Measurements from ENCODE around the gene KHDC4.

The KHDC4 gene

GRCh38 chr1:155877945-155878344, 56.3 kb downstream of the KHDC4 start:
- in situ Hi-C loops (cut with HindIII; ENCODE audit: low sequenced_read_pairs) = no loop called here

DNA sequence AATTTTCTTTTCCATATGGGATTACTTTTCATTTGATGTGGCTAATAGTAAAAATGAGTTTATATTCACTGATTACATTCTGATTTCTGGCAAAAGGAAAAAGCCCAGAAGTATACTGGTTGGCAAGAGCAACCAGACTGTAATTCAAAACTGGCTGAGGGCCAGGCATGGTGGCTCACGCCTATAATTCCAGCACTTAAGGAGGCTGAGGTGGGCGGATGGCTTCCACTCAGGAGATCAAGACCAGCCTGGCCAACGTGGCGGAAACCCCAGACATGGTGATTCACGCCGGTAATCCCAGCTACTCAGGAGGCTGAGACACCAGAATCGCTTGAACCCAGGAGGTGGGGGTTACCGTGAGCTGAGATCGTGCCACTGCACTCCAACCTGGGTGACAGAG, 60.4 kb downstream of the KHDC4 start:
- in situ Hi-C loops (cut with HindIII; ENCODE audit: low sequenced_read_pairs) = no loop called here

DNA sequence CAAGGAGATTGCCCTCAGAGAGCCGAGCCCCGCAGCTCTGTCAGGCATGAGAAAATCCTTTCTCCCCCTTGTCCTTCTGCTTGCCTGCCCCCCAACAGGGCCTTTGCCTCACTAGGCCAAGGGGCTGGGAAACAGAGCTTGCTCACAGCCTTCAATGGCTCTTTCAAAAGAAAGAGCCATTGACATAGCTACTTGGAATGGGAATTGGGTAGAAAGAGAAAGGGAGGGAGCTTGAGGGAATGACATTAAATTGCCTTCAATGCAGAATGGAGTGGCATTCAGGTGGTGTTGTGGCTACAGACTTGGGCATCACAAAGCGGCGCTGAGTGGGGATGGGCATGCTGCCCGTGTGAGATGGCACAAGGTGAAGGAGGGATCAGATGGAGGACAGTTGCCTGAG, 61.7 kb downstream of the KHDC4 start:
- in situ Hi-C loops (cut with HindIII; ENCODE audit: low sequenced_read_pairs) = no loop called here

DNA sequence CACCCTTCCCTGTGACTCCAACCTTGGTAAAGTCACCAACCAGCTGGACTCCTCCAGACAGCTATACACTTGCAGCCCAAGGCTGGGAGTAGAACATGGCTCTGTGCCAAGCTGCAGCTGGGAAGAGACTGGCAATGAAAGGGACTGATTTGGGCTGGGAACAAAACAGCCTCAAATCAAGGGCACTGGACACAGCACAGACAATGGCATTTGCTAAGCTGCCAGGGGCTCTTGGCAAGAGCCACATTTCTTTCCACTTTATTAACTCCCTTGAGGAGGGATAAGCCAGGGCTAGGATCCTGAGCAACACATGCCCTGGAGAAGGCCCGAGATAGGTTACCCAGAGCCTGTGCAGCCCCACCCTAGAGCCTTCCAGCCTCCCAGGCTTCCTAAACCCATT, 62.8 kb downstream of the KHDC4 start:
- in situ Hi-C loops (cut with HindIII; ENCODE audit: low sequenced_read_pairs) = no loop called here

GRCh38 chr1:155867766-155868165, 66.4 kb downstream of the KHDC4 start:
- in situ Hi-C loops (cut with HindIII; ENCODE audit: low sequenced_read_pairs) = no loop called here

- in situ Hi-C loops (cut with HindIII; ENCODE audit: low sequenced_read_pairs) = no loop called here
These were observed 69.8 kb downstream of the KHDC4 start for GRCh38 chr1:155864393-155864792.
